Measurements from ENCODE around the gene ARHGAP1.

The ARHGAP1 gene

GRCh38 chr11:46668480-46669085 is 31.8 kb downstream of the ARHGAP1 start:
- DNase-seq (ENCODE audit: low spot score) (no peak), ATAC-seq (ENCODE audit: low read depth) (no peak)
- peaks cover 62% of the 10 kb centered on the region for H3K36me3 ChIP-seq (ENCODE audit: low read depth)
- no peaks in the 10 kb centered on the region for H3K9me3 ChIP-seq (ENCODE audit: severe bottlenecking)
- no peaks in the 10 kb centered on the region for H3K27me3 ChIP-seq (ENCODE audit: insufficient read depth, poor library complexity, severe bottlenecking)
- TF ChIP-seq CTCF (IDR thresholded peaks at IDR 0.05; ENCODE audit: poor library complexity, severe bottlenecking), result no peak
- no peaks in the 10 kb centered on the region for H3K4me1 ChIP-seq (ENCODE audit: insufficient read depth, poor library complexity, severe bottlenecking)
- H3K4me3 ChIP-seq (ENCODE audit: severe bottlenecking), result no peak overlapping the region
- no peak overlapping the region for H3K27ac ChIP-seq (ENCODE audit: poor library complexity, severe bottlenecking)

GRCh38 chr11:46667043-46667481 is 33.4 kb downstream of the ARHGAP1 start:
- DNase-seq (ENCODE audit: low spot score), result no peak
- Histone ChIP-seq H3K27ac (ENCODE audit: poor library complexity, severe bottlenecking) (no peak overlapping the region), H3K4me1 (ENCODE audit: insufficient read depth, poor library complexity, severe bottlenecking) (no peaks in the 10 kb centered on the region), H3K9me3 (ENCODE audit: severe bottlenecking) (no peaks in the 10 kb centered on the region), H3K4me3 (ENCODE audit: severe bottlenecking) (no peak overlapping the region), H3K36me3 (ENCODE audit: low read depth) (peaks cover 63% of the 10 kb centered on the region), H3K27me3 (ENCODE audit: insufficient read depth, poor library complexity, severe bottlenecking) (no peaks in the 10 kb centered on the region)
- TF ChIP-seq CTCF (IDR thresholded peaks at IDR 0.05; ENCODE audit: poor library complexity, severe bottlenecking), result no peak
- ATAC-seq (ENCODE audit: low read depth), result no peak

- Histone ChIP-seq H3K27ac (ENCODE audit: poor library complexity, severe bottlenecking) (no peak overlapping the region), H3K4me1 (ENCODE audit: insufficient read depth, poor library complexity, severe bottlenecking) (no peaks in the 10 kb centered on the region), H3K9me3 (ENCODE audit: severe bottlenecking) (no peaks in the 10 kb centered on the region), H3K36me3 (ENCODE audit: low read depth) (peaks cover 65% of the 10 kb centered on the region), H3K27me3 (ENCODE audit: insufficient read depth, poor library complexity, severe bottlenecking) (no peaks in the 10 kb centered on the region), H3K4me3 (ENCODE audit: severe bottlenecking) (no peak overlapping the region)
- no peak for TF ChIP-seq CTCF (IDR thresholded peaks at IDR 0.05; ENCODE audit: poor library complexity, severe bottlenecking)
- ATAC-seq (ENCODE audit: low read depth) (no peak), DNase-seq (ENCODE audit: low spot score) (no peak)
Observed at GRCh38 chr11:46666516-46666915, 33.9 kb downstream of the ARHGAP1 start.

GRCh38 chr11:46665356-46665755 is 35.1 kb downstream of the ARHGAP1 start:
- Histone ChIP-seq H3K36me3 (ENCODE audit: low read depth) (peaks cover 58% of the 10 kb centered on the region), H3K4me1 (ENCODE audit: insufficient read depth, poor library complexity, severe bottlenecking) (no peaks in the 10 kb centered on the region)

More at GRCh38 chr11:46665356-46665755, 35.1 kb downstream of the ARHGAP1 start:
- Histone ChIP-seq H3K4me3 (ENCODE audit: severe bottlenecking) (no peak overlapping the region), H3K9me3 (ENCODE audit: severe bottlenecking) (no peaks in the 10 kb centered on the region), H3K27ac (ENCODE audit: poor library complexity, severe bottlenecking) (no peak overlapping the region), H3K27me3 (ENCODE audit: insufficient read depth, poor library complexity, severe bottlenecking) (no peaks in the 10 kb centered on the region)
- no peak for TF ChIP-seq CTCF (IDR thresholded peaks at IDR 0.05; ENCODE audit: poor library complexity, severe bottlenecking)
- no peak for DNase-seq (ENCODE audit: low spot score)
- ATAC-seq (ENCODE audit: low read depth), result no peak
